K562 treated with DMSO at 1 percent for 48 hours (cell line): ENCODE results near the gene C1QL2. TPM values are rescaled to one million over a fixed set of nuclear protein-coding genes. Genes with fewer than 3 reads are reported as not detected.

Source experiments
- total RNA-seq: library from RNA; unstranded; fragments of 300-600 nt; gene quantifications from 2 replicates; pipeline ENCODE4 v1.2.3, GENCODE V29; 2022; ENCODE audit warnings: low replicate concordance; ENCODE audit errors: extremely low read depth

C1QL2 gene
- not detected in 2 replicates for total RNA-seq

DNA sequence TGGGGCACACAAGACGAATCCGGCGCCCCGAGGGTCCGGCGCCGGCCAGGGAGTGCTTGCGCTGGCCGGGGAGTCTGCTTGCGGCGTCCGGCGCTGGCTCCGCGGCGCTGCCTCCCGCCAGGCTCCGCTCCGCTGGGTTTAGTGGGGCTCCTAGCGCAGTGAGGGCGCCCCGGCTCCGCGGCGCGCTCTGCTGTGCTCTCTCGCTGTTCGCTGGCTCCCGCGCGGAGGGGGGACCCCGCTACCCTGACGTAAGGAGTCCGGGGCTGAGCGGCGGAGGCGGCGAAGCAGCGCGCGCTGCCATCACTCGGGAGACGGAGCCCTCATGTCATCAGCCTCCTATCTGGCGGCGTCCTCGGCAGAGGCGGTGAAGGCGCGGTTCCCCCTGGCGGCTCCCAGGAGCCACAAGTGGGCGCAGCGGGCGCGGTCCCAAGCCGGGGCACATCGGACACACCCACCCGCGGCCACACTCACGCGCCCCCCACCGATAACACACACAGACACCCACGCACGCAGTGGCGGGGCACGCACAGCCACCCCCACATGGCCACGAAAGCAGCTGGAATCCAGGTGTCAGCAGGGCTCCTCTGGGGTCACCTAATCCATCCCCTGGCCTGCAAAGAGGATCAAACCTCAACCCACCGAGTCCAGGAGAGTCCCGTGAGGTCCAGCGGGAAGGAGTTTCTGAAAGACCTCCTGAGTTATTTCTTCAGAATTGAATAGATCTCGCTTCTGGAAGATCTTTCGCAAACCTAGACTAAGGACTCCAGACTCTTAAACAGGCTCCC lies at the start of gene C1QL2:
Gene C1QL2, minus strand, starts transcription at position 189 of the 785 bp plus-strand sequence. CDS start 482 bp downstream, outside the sequence.

Other genes with a start within 250 kb of the C1QL2 start
- not detected in 2 replicates for gene MARCO, start 216.6 kb downstream of the C1QL2 start, total RNA-seq
- gene STEAP3, start 65.1 kb upstream of the C1QL2 start, total RNA-seq, result not detected in 2 replicates
- gene C2orf76, start 208.1 kb upstream of the C1QL2 start, total RNA-seq, result not detected in 2 replicates
- not detected in 2 replicates for gene DBI, start 208.2 kb upstream of the C1QL2 start, total RNA-seq